KG1 (cell line): ENCODE data around the gene BAIAP2L1.
"Not testable (repeated sequence)": the region's sequence is repeated elsewhere in the genome, so short reads cannot be mapped to it uniquely, and the experiment has no call there.

ENCODE experiments used
- DNase-seq: peaks from one replicate; lab custom pipeline; 2025; lab: John Stamatoyannopoulos, UW

Gene BAIAP2L1

GRCh38 chr7:98321301-98321700, 79.6 kb downstream of the BAIAP2L1 start:
- DNase-seq = no peak

DNA sequence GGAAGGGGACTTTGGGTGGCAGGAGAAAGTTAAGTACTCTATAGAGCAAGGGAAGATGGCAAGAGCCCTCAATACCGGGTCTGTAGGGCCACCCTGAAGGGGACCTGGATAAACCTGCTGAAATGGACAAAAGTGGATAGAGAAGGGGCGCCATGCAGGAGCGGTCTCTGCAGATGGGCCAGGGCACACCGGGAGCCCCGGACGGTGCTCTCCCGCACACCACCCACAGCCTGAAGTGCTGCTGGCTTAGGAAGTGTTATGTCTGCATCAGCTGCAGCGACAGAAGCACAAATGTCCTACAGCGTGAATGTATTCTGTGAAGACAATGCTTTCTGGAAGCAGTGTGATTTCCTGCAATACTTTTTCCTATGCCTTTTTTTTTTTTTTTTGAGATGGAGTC, 81.7 kb downstream of the BAIAP2L1 start:
- DNase-seq = no peak

DNA sequence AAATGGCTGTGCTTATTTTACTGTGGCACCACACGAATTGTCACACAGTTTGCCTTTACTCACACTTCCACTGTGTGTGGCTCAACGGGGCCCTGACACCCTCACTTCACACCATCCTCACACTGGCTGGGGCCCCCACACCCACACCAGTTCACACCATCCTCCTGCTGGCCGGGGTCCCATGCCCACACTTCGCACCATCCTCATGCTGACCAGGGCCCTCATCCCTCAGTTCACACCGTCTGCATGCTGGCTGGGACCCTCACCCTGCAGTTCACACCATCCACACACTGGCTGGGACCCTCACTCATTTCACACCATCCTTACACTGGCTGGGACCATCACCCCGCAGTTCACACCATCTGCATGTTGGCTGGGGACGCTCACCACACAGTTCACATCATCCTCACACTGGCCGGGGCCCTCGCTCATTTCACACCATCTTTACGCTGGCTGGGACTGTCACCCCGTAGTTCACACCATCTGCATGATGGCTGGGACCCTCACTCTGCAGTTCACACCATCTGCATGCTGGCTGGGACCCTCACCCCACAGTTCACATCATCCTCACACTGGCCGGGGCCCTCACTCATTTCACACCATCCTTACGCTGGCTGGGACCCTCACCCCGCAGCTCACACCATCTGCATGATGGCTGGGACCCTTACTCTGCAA, 83.4 kb downstream of the BAIAP2L1 start:
- DNase-seq = no peak

GRCh38 chr7:98315994-98316527, 84.8 kb downstream of the BAIAP2L1 start:
- not testable (repeated sequence) for DNase-seq

DNA sequence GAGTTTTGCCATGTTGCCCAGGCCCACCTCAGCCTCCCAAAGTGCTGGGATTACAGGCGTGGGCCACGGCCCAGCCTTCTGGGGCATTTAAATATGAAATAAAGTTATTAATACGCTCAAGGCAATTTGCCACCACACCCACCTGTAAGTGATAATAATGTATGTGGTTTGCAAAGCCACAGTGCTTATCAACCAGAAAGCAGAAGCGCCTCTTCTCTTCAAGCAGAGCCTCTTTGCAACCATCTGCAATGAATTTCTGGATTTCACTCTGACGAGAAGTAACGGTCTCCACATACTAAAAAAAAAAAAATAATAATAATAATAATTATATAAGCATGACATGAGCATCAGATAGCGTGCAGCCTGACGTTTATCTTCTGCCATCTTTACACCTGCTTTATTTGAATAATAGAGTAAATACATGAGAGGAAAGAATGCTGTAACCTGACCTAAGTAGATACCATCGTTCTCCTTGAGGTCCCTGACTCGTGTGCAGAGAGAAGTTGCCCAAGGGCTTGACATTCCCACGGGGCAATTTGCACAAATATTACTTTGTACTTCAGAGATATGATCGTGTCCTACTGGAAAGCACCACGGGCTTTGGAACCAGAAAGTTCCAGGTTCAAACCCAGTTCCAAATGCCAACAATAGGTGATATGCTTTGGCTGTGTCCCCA, 85.4 kb downstream of the BAIAP2L1 start:
- no peak for DNase-seq

DNA sequence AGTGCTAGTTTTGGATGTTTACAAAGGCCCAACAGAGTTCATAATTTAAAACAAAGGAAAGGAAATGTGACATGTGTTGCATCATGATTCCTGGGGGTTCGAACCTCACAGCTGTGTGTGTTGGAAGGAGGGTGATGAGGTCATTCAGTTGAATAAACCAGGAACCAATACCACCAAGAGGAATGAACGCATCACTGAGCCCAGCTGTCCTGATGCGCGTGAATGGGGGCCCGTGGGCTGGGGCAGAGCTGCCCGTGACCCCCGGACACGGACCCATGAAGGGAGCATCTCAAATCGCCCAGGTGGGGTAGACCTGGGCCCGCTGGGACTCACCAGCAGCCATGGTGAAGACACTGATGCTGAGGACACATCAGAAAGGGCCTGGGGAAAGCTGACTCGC, 86.4 kb downstream of the BAIAP2L1 start:
- no peak for DNase-seq

DNA sequence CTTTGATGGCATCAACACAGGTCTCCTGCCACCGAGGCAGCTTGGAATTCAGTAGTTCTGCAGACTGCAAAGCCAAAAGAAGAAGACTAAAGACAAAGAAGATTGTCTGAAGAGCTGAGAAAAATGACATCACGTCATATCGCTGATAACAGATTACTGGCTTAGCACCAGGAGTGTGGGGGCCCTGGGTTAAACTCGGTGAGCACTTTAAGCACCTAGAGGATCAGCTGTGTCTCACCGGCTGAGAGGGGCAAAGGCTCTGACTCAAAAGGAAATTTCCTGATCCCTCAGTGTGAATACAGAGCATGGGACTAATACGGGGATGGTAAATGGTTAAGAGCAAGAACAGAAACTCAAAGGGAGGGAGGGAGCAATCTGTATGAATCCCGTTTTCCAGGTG, 88.7 kb downstream of the BAIAP2L1 start:
- DNase-seq = no peak

DNA sequence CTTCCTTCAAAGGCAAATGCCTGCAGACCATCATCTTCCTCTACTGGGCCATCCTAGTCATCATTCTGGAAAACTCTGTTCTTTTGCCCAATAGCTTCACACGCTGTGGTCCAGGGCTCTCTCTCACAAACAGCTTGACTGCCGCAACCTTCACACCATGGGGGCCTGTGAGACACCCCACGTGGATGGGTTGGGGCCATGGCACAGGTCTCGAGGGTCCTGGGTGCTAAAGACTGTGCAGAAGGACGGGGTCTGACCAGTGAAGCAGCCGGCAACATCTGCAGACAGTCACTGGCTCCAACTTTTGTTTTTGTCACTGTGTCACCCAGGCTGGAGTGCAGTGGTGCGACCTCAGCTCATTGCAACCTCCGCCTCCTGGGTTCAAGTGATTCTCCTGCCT, 91.3 kb downstream of the BAIAP2L1 start:
- DNase-seq = no peak

DNA sequence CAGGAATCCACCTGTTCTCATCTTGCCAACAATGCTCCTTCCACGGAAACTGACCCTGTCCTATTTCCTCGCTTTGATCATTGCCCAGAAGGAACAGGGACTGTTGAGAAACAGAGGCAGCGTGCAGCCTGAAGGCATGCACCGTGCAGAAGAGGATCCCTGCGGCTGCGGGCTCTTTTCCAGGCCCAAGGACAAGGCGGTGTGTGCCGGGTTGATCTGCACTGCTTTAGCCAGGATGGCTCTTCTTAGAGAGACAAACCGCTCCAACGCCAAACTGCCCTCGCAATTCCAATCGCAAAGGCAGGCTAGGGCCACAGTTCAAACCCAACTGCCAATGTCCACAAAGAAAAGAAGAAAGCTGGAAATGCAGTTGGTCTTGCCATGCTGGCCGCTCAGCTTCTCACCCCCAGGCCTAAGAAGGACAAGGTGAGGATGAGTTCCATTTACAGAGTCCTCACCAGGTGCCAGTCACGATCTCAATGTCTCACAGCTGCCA, 92.9 kb downstream of the BAIAP2L1 start:
- no peak for DNase-seq

- DNase-seq = no peak
Observed at GRCh38 chr7:98305951-98306535, 94.8 kb downstream of the BAIAP2L1 start.

DNA sequence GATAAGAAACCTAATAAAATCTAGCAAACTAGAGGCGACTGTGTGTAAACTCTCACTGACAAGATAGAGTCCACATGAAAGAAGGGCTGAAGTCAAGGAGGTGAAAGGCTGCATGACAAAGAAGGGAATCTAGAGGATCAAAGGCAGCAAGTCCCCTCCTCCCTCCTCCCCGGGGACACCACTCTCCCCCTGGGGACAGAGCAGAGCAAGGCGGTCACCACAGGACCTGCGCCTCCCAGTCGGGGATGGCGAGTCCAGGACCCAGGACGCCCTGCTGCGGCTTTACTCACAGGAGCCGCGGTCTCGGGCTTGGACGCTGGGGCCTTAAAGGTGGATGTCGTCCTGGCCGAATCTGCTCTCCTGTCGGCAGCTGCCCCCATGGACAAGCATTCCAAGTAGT, 97.0 kb downstream of the BAIAP2L1 start:
- no peak for DNase-seq

DNA sequence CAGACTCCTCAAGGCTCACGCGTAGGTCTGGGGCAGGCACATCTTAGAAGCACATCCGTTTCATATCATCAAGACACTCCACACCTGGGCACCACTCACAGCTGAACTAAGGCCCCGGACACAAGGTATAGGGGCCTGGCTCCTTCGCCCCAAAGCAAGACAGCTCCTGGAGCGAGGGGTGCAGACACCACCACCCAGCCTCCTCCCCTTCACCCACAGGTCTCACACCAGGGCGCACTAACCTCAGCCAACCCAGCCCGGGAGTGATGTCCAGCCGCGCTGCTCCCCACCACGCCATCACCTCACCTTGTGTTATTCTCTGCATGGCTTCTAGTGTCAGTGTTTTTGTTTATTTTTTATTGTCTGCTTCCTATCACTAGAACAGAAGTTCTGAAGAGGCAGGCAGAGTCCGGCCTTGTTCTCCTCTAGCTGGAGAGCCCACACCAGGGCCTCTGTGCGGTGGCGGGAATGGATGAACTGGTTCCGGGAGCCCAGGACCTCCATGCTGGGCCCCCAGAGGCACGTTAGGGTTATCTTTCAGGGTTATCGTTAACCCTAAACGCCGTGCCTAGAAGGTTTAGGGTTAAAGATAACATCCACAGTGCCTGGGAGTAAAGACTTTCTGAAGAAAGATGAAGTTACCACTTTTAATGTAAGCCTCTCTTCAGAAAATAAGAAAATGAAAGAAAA, 97.6 kb downstream of the BAIAP2L1 start:
- DNase-seq = no peak

- no peak for DNase-seq
Observed at GRCh38 chr7:98301693-98302470, 99.0 kb downstream of the BAIAP2L1 start.

GRCh38 chr7:98300595-98301372, 100.1 kb downstream of the BAIAP2L1 start:
- DNase-seq = no peak

DNA sequence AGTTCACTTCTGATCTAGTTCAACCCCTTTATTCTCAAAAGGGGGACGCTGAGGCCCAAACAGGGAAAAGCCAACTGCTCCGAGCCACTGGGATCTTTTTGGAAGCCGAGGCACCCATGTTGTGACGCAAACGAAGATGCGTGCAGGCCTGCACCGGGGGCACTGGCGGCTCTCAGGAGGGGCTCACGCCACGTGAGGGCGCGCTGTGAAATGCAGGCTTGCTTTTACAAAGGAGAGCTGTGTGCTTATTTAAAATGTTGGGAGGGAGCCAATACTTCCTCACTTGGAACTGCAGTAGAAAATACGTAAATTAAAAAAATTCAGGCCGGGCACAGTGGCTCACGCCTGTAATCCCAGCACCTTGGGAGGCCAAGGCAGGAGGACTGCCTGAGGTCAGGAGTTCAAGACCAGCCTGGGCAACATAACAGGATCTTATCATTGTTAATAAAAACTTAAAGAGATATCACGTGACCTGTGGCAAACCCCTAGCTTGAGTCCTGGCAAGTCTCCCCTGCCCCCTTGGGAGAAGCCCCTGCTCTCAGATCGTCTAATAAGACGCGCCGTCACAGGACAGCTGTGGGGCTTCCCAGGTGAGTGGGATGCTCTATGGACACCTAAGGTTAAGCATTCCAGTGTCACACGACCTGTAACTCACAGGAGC, 103.1 kb downstream of the BAIAP2L1 start:
- no peak for DNase-seq

GRCh38 chr7:98296833-98297232, 104.1 kb downstream of the BAIAP2L1 start:
- no peak for DNase-seq

DNA sequence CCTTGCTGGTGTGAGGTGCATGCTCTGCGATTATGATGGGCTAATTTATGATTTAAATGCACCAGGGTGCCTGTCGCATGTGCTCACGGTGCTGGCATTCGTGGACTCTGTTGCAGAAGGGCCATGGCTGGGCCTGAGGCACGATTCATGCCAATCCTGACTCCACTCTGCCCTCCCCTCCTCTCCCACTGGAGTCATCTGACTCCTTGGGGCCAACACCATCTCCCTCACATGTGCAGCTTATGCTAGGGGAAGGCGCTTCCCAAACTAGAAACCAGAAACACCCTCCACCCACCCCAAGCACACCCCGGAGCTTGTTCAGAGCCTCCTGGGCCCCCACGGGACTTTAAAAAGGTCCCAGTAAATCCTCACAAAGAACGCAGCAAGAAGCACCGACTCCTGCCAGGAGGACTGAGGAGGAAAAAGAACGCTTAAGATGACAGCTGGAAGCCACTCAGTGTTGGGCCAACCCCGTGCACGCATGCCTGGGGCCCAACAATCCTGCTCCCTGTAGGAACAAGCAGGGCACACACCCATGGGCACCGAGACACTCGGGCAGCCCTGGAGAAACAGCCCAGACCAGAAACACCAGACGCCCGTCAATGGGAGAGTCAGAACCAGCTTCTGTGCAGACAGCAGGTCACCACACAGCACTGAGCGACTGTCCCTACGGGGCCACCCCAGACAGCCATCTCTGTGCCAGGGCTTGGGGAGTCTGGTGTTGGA, 105.3 kb downstream of the BAIAP2L1 start:
- no peak for DNase-seq

DNA sequence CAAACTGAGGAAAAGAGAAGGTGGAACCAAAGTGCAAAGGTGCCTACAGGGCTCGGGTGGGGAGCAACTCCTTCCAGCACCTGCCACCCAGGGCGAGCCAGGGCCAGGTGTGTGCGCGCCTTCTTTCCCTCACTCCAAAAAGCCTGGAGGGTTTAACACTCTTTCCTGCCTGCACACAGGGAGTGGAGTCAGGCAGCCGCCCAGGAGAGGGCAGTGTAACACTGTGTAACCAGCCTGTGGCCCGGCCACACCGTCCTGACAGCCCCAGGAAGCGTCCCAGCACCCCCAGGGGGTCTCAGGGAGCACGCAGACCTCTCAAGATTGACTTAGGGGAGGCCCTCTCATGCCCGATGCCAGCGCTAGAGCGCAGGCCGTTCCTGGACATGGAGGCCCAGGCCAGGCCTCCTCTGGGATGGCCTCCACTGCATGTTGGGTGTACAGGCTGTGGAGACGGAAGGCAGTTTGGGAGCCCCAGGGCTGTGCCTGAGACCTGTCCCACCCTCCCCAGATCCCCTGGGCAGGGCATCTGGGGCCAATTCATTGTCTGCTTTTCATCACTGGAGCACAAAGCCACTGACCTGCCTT, 106.0 kb downstream of the BAIAP2L1 start:
- DNase-seq = no peak

- no peak for DNase-seq
Observed at GRCh38 chr7:98294326-98294725, 106.6 kb downstream of the BAIAP2L1 start.
